ENCODE data around the gene ROR1.

ROR1 gene

GRCh38 chr1:63913533-63913932 lies 139.7 kb downstream of the ROR1 start:
- H2AFZ ChIP-seq (ENCODE audit: low read depth, low read length), result no peak overlapping the region
- H3K79me2 ChIP-seq (ENCODE audit: insufficient read depth, low read length), result no peaks in the 10 kb centered on the region

GRCh38 chr1:63914241-63914640 lies 140.4 kb downstream of the ROR1 start:
- no peak for ATAC-seq (ENCODE audit: insufficient read depth, low read depth)
- Histone ChIP-seq H3K27me3 (ENCODE audit: insufficient read depth, low read length, poor library complexity) (peaks cover 29% of the 10 kb centered on the region), H3K9me3 (ENCODE audit: insufficient read depth, low read length, severe bottlenecking) (no peaks in the 10 kb centered on the region), H3K4me3 (ENCODE audit: low read depth in 1 of 2, low read length in 2 of 2) (no peak overlapping the region), H3K9ac (ENCODE audit: low read depth, low read length) (no peak overlapping the region), H3K79me2 (ENCODE audit: insufficient read depth, low read length) (no peaks in the 10 kb centered on the region), H3K36me3 (ENCODE audit: insufficient read depth, low read length) (no peaks in the 10 kb centered on the region), H4K20me1 (ENCODE audit: insufficient read depth, low read length) (no peaks in the 10 kb centered on the region), H3K4me2 (ENCODE audit: insufficient read depth, low read length) (no peak overlapping the region), H3K27ac (ENCODE audit: low read length) (no peak overlapping the region), H3K4me1 (ENCODE audit: insufficient read depth, low read length) (no peaks in the 10 kb centered on the region), H2AFZ (ENCODE audit: low read depth, low read length) (no peak overlapping the region)
- DNase-seq, result no peak
- TF ChIP-seq EZH2 (IDR thresholded peaks at IDR 0.05; ENCODE audit: borderline replicate concordance, low read depth, low read length, severe bottlenecking), result no peak
- no peak for TF ChIP-seq CTCF (IDR thresholded peaks at IDR 0.05; ENCODE audit: borderline replicate concordance, extremely low read depth, low read length, poor library complexity, severe bottlenecking)

More at GRCh38 chr1:63913533-63913932, 139.7 kb downstream of the ROR1 start:
- no peak for TF ChIP-seq CTCF (IDR thresholded peaks at IDR 0.05; ENCODE audit: borderline replicate concordance, extremely low read depth, low read length, poor library complexity, severe bottlenecking)
- no peak for TF ChIP-seq EZH2 (IDR thresholded peaks at IDR 0.05; ENCODE audit: borderline replicate concordance, low read depth, low read length, severe bottlenecking)
- Histone ChIP-seq H3K27me3 (ENCODE audit: insufficient read depth, low read length, poor library complexity) (peaks cover 29% of the 10 kb centered on the region), H3K9me3 (ENCODE audit: insufficient read depth, low read length, severe bottlenecking) (no peaks in the 10 kb centered on the region), H3K27ac (ENCODE audit: low read length) (no peak overlapping the region), H3K36me3 (ENCODE audit: insufficient read depth, low read length) (no peaks in the 10 kb centered on the region), H3K9ac (ENCODE audit: low read depth, low read length) (no peak overlapping the region), H4K20me1 (ENCODE audit: insufficient read depth, low read length) (no peaks in the 10 kb centered on the region), H3K4me2 (ENCODE audit: insufficient read depth, low read length) (no peak overlapping the region), H3K4me1 (ENCODE audit: insufficient read depth, low read length) (no peaks in the 10 kb centered on the region), H3K4me3 (ENCODE audit: low read depth in 1 of 2, low read length in 2 of 2) (no peak overlapping the region)
- DNase-seq, result no peak
- ATAC-seq (ENCODE audit: insufficient read depth, low read depth), result no peak

- no peak for ATAC-seq (ENCODE audit: insufficient read depth, low read depth)
- H3K4me2 ChIP-seq (ENCODE audit: insufficient read depth, low read length), result no peak overlapping the region
- H3K79me2 ChIP-seq (ENCODE audit: insufficient read depth, low read length), result no peaks in the 10 kb centered on the region
These were observed 140.9 kb downstream of the ROR1 start for GRCh38 chr1:63914706-63915105.

GRCh38 chr1:63915121-63915520 lies 141.3 kb downstream of the ROR1 start:
- H3K4me1 ChIP-seq (ENCODE audit: insufficient read depth, low read length), result no peaks in the 10 kb centered on the region
- peaks cover 29% of the 10 kb centered on the region for H3K27me3 ChIP-seq (ENCODE audit: insufficient read depth, low read length, poor library complexity)
- no peak for DNase-seq
- TF ChIP-seq CTCF (IDR thresholded peaks at IDR 0.05; ENCODE audit: borderline replicate concordance, extremely low read depth, low read length, poor library complexity, severe bottlenecking), result peak; percentile 23
- no peak for TF ChIP-seq EZH2 (IDR thresholded peaks at IDR 0.05; ENCODE audit: borderline replicate concordance, low read depth, low read length, severe bottlenecking)
- H3K79me2 ChIP-seq (ENCODE audit: insufficient read depth, low read length), result no peaks in the 10 kb centered on the region
- H2AFZ ChIP-seq (ENCODE audit: low read depth, low read length), result no peak overlapping the region
- no peak overlapping the region for H3K27ac ChIP-seq (ENCODE audit: low read length)
- H3K4me2 ChIP-seq (ENCODE audit: insufficient read depth, low read length), result no peak overlapping the region
- H3K36me3 ChIP-seq (ENCODE audit: insufficient read depth, low read length), result no peaks in the 10 kb centered on the region
- H4K20me1 ChIP-seq (ENCODE audit: insufficient read depth, low read length), result no peaks in the 10 kb centered on the region
- ATAC-seq (ENCODE audit: insufficient read depth, low read depth), result no peak
- no peak overlapping the region for H3K9ac ChIP-seq (ENCODE audit: low read depth, low read length)
- H3K4me3 ChIP-seq (ENCODE audit: low read depth in 1 of 2, low read length in 2 of 2), result no peak overlapping the region
- no peaks in the 10 kb centered on the region for H3K9me3 ChIP-seq (ENCODE audit: insufficient read depth, low read length, severe bottlenecking)

More at GRCh38 chr1:63914706-63915105, 140.9 kb downstream of the ROR1 start:
- H4K20me1 ChIP-seq (ENCODE audit: insufficient read depth, low read length), result no peaks in the 10 kb centered on the region
- no peak for TF ChIP-seq EZH2 (IDR thresholded peaks at IDR 0.05; ENCODE audit: borderline replicate concordance, low read depth, low read length, severe bottlenecking)
- H2AFZ ChIP-seq (ENCODE audit: low read depth, low read length), result no peak overlapping the region
- no peaks in the 10 kb centered on the region for H3K9me3 ChIP-seq (ENCODE audit: insufficient read depth, low read length, severe bottlenecking)
- no peak overlapping the region for H3K27ac ChIP-seq (ENCODE audit: low read length)
- H3K27me3 ChIP-seq (ENCODE audit: insufficient read depth, low read length, poor library complexity), result peaks cover 29% of the 10 kb centered on the region
- H3K4me3 ChIP-seq (ENCODE audit: low read depth in 1 of 2, low read length in 2 of 2), result no peak overlapping the region
- DNase-seq, result no peak
- H3K4me1 ChIP-seq (ENCODE audit: insufficient read depth, low read length), result no peaks in the 10 kb centered on the region
- H3K9ac ChIP-seq (ENCODE audit: low read depth, low read length), result no peak overlapping the region
- H3K36me3 ChIP-seq (ENCODE audit: insufficient read depth, low read length), result no peaks in the 10 kb centered on the region
